Endothelial cell of umbilical vein (primary cell): Measurements from ENCODE around the gene CDH22. TPM values are rescaled to one million over a fixed set of nuclear protein-coding genes. Genes with fewer than 3 reads are reported as not detected.

ENCODE experiments used
- BruUV-seq: library from RNA; stranded (reverse); fragments of 400-500 nt; replicated peaks from 2 replicates; lab custom pipeline; 2021; lab: Mats Ljungman, UMichigan
- CTCF ChIA-PET: fragments of 300-600, 350-600 bp; sonication (Branson Sonifier 250); formaldehyde crosslinking; loops from one replicate; lab custom pipeline; 2021; ENCODE audit warnings: antibody characterized with exemption, inconsistent platforms; lab: Charles Lee
- POLR2A ChIA-PET: fragments of 300-600, 350-600 bp; sonication (Branson Sonifier 250); formaldehyde crosslinking; loops from one replicate; lab custom pipeline; 2021; ENCODE audit warnings: antibody characterized with exemption, inconsistent platforms; lab: Charles Lee
- DNase-seq: peaks from one replicate; pipeline ENCODE4 v3.0.0-alpha.2; 2011; ENCODE audit warnings: low read depth, low spot score
- FAIRE-seq: peaks from 2 replicates; lab custom pipeline; 2011; peaks lifted over from hg19 to GRCh38; lab: Jason Lieb, UNC
- H2AFZ ChIP-seq: 2 replicates; pipeline ENCODE4 v1.6.0; 2012; ENCODE audit warnings: low read depth, low read length, control low read depth, inconsistent platforms
- H3K27ac ChIP-seq: 2 replicates; pipeline ENCODE4 v1.5.1; 2011; ENCODE audit warnings: low read depth, mild to moderate bottlenecking, control low read depth, low read length, moderate library complexity; ENCODE audit not compliant: insufficient read depth
- H3K27me3 ChIP-seq, 2 experiments: 2 replicates each; pipeline versions ENCODE4 v1.6.0 to v1.6.1; 2011; ENCODE audit warnings: low read length in 2 of 2, mixed read lengths in 1 of 2; ENCODE audit not compliant: control insufficient read depth in 2 of 2, insufficient read depth in 2 of 2
- H3K36me3 ChIP-seq, 2 experiments: 2 replicates in 1 of 2; 3 replicates in 1 of 2; pipeline ENCODE4 v1.5.1; 2011; ENCODE audit warnings: low read length in 2 of 2, mild to moderate bottlenecking in 1 of 2, moderate library complexity in 1 of 2; ENCODE audit not compliant: control insufficient read depth in 2 of 2, insufficient read depth in 2 of 2; ENCODE audit errors: extremely low read depth in 1 of 2
- H3K4me1 ChIP-seq: 3 replicates; pipeline ENCODE4 v1.5.1; 2011; ENCODE audit warnings: mild to moderate bottlenecking, low read length; ENCODE audit not compliant: control insufficient read depth, insufficient read depth; ENCODE audit errors: extremely low read depth
- H3K4me2 ChIP-seq: 2 replicates; pipeline ENCODE4 v1.6.1; 2011; ENCODE audit warnings: low read length, control low read depth, mixed read lengths; ENCODE audit not compliant: insufficient read depth
- H3K4me3 ChIP-seq, 3 experiments: fragments of 200-600 bp in 1 of 3; sonication (generic), shearing (Covaris generic) in 1 of 3; replicated peaks in 1 of 3; 2 replicates each; pipeline ENCODE4 v1.5.1; 2011 to 2016; ENCODE audit warnings: control low read depth in 3 of 3, low read length in 3 of 3, mild to moderate bottlenecking in 2 of 3, inconsistent platforms in 1 of 3, low read depth in 1 of 3, moderate library complexity in 1 of 3; ENCODE audit not compliant: insufficient read depth in 1 of 3
- H3K79me2 ChIP-seq: 2 replicates; pipeline ENCODE4 v1.6.0; 2012; ENCODE audit warnings: low read length, inconsistent platforms; ENCODE audit not compliant: control insufficient read depth, insufficient read depth
- H3K9ac ChIP-seq: replicated peaks from 2 replicates; pipeline ENCODE3; 2011; ENCODE audit warnings: low read length, control low read depth; ENCODE audit not compliant: insufficient read depth; ENCODE audit errors: extremely low read depth
- H3K9me1 ChIP-seq: replicated peaks from 3 replicates; pipeline ENCODE4 v1.6.0; 2011; ENCODE audit warnings: mild to moderate bottlenecking, low read length; ENCODE audit not compliant: control insufficient read depth, insufficient read depth; ENCODE audit errors: extremely low read depth
- H3K9me3 ChIP-seq: replicated peaks from 2 replicates; pipeline ENCODE4 v1.5.1; 2012; ENCODE audit warnings: low read length, inconsistent platforms; ENCODE audit not compliant: control insufficient read depth, insufficient read depth
- H4K20me1 ChIP-seq: replicated peaks from 2 replicates; pipeline ENCODE3; 2011; ENCODE audit warnings: mild to moderate bottlenecking, low read length; ENCODE audit not compliant: control insufficient read depth, insufficient read depth; ENCODE audit errors: extremely low read depth
- EZH2 ChIP-seq: IDR thresholded peaks from 2 replicates; pipeline ENCODE4 v1.6.1; 2012; ENCODE audit warnings: borderline replicate concordance, low read depth, mild to moderate bottlenecking, moderate library complexity, low read length, inconsistent platforms; ENCODE audit not compliant: severe bottlenecking
- FOS ChIP-seq: IDR thresholded peaks from 2 replicates; pipeline ENCODE4 v1.6.1; 2011; ENCODE audit warnings: mild to moderate bottlenecking, low read length, moderate library complexity, borderline replicate concordance; ENCODE audit not compliant: insufficient read depth
- GATA2 ChIP-seq: IDR thresholded peaks from 2 replicates; pipeline ENCODE4 v1.7.0; 2011; ENCODE audit warnings: low read depth, mild to moderate bottlenecking, moderate library complexity, mixed read lengths, low read length; ENCODE audit not compliant: insufficient read length, insufficient read depth
- JUN ChIP-seq: IDR thresholded peaks from 2 replicates; pipeline ENCODE4 v1.6.1; 2011; ENCODE audit warnings: borderline replicate concordance, low read depth; ENCODE audit not compliant: insufficient read length, insufficient read depth
- MYC ChIP-seq: IDR thresholded peaks from one replicate; pipeline ENCODE4 v1.6.1; 2011; ENCODE audit warnings: mild to moderate bottlenecking, low read depth, low read length
- POLR2A ChIP-seq: IDR thresholded peaks from 2 replicates; pipeline ENCODE4 v1.6.1; 2012; ENCODE audit warnings: low read depth, mild to moderate bottlenecking, control low read depth, low read length
- POLR2AphosphoS5 ChIP-seq: IDR thresholded peaks from 2 replicates; pipeline ENCODE4 v1.6.1; 2012; ENCODE audit warnings: low read depth, mild to moderate bottlenecking, control low read depth, low read length, moderate library complexity; ENCODE audit not compliant: insufficient read depth
- dilution Hi-C: fragments of 300-500 bp; cut with MboI; formaldehyde crosslinking; loops from one replicate; pipeline ENCODE4 v1.15.0; 2019; ENCODE audit warnings: low sequenced_read_pairs; ENCODE audit not compliant: extremely low pct_ligation_motif_present
- intact Hi-C: fragments of 100-400 bp; cut with micrococcal nuclease; formaldehyde crosslinking; loops from one replicate; pipeline ENCODE4 v1.10.0; 2022
- polyA plus RNA-seq, 4 experiments: library from polyadenylated mRNA; depleted of rRNA in 3 of 4; stranded (reverse) in 3 of 4; unstranded in 1 of 4; fragments of >200 nt; gene quantifications; 2 replicates each; pipeline versions ENCODE4 v1.2.1 to v1.2.3, GENCODE V29; 2011 to 2012; ENCODE audit warnings: missing spikeins in 1 of 4
- total RNA-seq: library from RNA; stranded (reverse); gene quantifications from 2 replicates; pipeline ENCODE4 v1.2.3, GENCODE V29; 2021
- TF ChIP-seq, protein P1 (sequence below): IDR thresholded peaks from 2 replicates; pipeline ENCODE4 v1.6.1; 2011; ENCODE audit not compliant: insufficient read depth, insufficient read length
- TF ChIP-seq, protein P2 (sequence below), 2 donors: IDR thresholded peaks; 1 replicate in 1 of 2; 2 replicates in 1 of 2; pipeline ENCODE4 v1.5.1; 2011; ENCODE audit warnings: low read length in 2 of 2, mild to moderate bottlenecking in 2 of 2, moderate library complexity in 2 of 2, control low read depth in 1 of 2, inconsistent platforms in 1 of 2, low read depth in 1 of 2; ENCODE audit not compliant: insufficient read depth in 1 of 2; ENCODE audit errors: extremely low read depth in 1 of 2

Gene CDH22
- total and polyA plus RNA-seq, 2 donors (not counting 3 experiments of a cell fraction or from before 2014, with no cell fraction given) = not detected

DNA sequence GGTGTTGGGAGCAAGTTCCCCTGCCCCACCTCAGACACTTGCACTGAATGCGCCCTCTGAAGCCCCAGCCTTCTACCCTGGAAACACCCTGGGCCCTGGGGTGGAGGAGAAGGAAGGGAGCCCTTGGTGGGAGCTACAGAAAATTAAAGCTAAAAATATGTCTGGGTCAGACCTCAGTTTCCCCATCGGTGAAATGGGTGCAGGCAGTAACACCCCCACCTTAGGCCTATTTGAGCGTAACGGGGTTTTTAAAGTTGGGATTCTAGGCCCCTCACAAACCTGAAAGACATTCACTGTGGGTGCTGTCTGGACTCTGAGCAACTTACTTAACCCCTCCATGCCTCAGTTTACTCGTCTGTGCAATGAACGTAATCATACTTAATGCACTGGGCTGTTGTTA lies 19.3 kb upstream of the CDH22 start:
- CTCF ChIA-PET = interaction anchor here (2.1 to 2.5 kb wide), 2 partner anchors 21 to 199 kb away, joined by 11 to 13 read pairs; no protein-coding TSS in a partner anchor

DNA sequence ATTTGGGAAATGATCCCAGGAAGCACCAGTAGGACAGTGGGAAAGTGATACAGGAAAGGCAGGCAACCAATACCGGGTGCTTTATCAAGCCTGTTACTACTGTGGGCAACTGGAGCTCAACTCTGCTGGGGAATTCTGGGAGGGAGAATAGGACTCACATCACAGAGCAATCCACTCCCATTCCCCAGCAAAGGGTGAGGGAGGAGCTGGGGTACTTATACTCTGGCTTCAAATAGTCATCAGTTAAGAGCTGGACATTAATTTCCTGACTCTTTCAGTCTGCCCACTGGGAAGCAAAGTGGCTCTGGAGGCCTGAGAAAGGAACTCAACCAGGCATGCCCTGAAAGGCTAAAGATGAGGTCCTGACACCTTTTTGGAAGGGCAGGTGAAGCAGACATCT lies 17.5 kb upstream of the CDH22 start:
- POLR2A ChIA-PET = no interaction called here
- BruUV-seq = no TSS peak
- H3K27me3 ChIP-seq = peaks cover 0 to 8% of the 10 kb centered on the region in 2 experiments
- no peak overlapping the region for H3K27ac ChIP-seq
- no peak overlapping the region for H3K4me3 ChIP-seq
- H3K79me2 ChIP-seq = no peaks in the 10 kb centered on the region
- no peaks in the 10 kb centered on the region for H3K4me1 ChIP-seq
- no peaks in the 10 kb centered on the region for H3K36me3 ChIP-seq
- TF ChIP-seq MYC (no peak), JUN (no peak), EZH2 (no peak), GATA2 (no peak), POLR2AphosphoS5 (no peak), POLR2A (no peak), FOS (no peak)
- TF ChIP-seq, protein P1, sequence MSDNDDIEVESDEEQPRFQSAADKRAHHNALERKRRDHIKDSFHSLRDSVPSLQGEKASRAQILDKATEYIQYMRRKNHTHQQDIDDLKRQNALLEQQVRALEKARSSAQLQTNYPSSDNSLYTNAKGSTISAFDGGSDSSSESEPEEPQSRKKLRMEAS = no peak
- TF ChIP-seq, protein P2, sequence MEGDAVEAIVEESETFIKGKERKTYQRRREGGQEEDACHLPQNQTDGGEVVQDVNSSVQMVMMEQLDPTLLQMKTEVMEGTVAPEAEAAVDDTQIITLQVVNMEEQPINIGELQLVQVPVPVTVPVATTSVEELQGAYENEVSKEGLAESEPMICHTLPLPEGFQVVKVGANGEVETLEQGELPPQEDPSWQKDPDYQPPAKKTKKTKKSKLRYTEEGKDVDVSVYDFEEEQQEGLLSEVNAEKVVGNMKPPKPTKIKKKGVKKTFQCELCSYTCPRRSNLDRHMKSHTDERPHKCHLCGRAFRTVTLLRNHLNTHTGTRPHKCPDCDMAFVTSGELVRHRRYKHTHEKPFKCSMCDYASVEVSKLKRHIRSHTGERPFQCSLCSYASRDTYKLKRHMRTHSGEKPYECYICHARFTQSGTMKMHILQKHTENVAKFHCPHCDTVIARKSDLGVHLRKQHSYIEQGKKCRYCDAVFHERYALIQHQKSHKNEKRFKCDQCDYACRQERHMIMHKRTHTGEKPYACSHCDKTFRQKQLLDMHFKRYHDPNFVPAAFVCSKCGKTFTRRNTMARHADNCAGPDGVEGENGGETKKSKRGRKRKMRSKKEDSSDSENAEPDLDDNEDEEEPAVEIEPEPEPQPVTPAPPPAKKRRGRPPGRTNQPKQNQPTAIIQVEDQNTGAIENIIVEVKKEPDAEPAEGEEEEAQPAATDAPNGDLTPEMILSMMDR (IDR thresholded peaks at IDR 0.05; ENCODE audit: extremely low read depth in 1 of 2, insufficient read depth in 1 of 2, low read depth in 1 of 2, low read length in 2 of 2) = no peak
- CTCF ChIA-PET = interaction anchor here (0.8 to 2.5 kb wide), 8 partner anchors 12 to 311 kb away, joined by 3 to 13 read pairs (median 8); no protein-coding TSS in a partner anchor
- dilution Hi-C loops (no loop called here), intact Hi-C loops (loop anchor here (1.0 kb wide), 1 partner anchor 193 kb away; no protein-coding TSS in a partner anchor)
- H4K20me1 ChIP-seq = no peaks in the 10 kb centered on the region
- no peaks in the 10 kb centered on the region for H3K9me3 ChIP-seq
- no peak overlapping the region for H3K9ac ChIP-seq
- H3K9me1 ChIP-seq = no peaks in the 10 kb centered on the region
- no peak for DNase-seq
- H2AFZ ChIP-seq = no peak overlapping the region
- no peak for FAIRE-seq
- no peak overlapping the region for H3K4me2 ChIP-seq

More for the DNA sequence above, 19.3 kb upstream of the CDH22 start:
- H3K27me3 ChIP-seq = peaks cover 0 to 6% of the 10 kb centered on the region in 2 experiments
- H3K79me2 ChIP-seq = no peaks in the 10 kb centered on the region
- dilution Hi-C loops (no loop called here), intact Hi-C loops (no loop called here)
- no peak overlapping the region for H3K4me2 ChIP-seq
- no peak overlapping the region for H3K9ac ChIP-seq
- POLR2A ChIA-PET = no interaction called here
- H2AFZ ChIP-seq = no peak overlapping the region
- H3K9me3 ChIP-seq = no peaks in the 10 kb centered on the region
- FAIRE-seq = no peak
- TF ChIP-seq EZH2 (no peak), JUN (no peak), GATA2 (no peak), FOS (no peak), POLR2A (no peak)
- TF ChIP-seq, protein P2 (IDR thresholded peaks at IDR 0.05; ENCODE audit: extremely low read depth in 1 of 2, insufficient read depth in 1 of 2, low read depth in 1 of 2, low read length in 2 of 2) = no peak
- no TSS peak for BruUV-seq
- no peak overlapping the region for H3K4me3 ChIP-seq
- H3K36me3 ChIP-seq = no peaks in the 10 kb centered on the region
- DNase-seq = no peak
- no peaks in the 10 kb centered on the region for H3K4me1 ChIP-seq
- no peaks in the 10 kb centered on the region for H4K20me1 ChIP-seq
- no peak overlapping the region for H3K27ac ChIP-seq
- no peaks in the 10 kb centered on the region for H3K9me1 ChIP-seq
